ENCODE data around the gene TWSG1.

- TF ChIP-seq ATF3 (CRISPR knock-in tag; conservative IDR thresholded peaks at IDR 0.05): no peak
- no peak for TF ChIP-seq AFF4 (CRISPR knock-in tag; IDR thresholded peaks at IDR 0.05; ENCODE audit: borderline replicate concordance)
- TF ChIP-seq, protein P1, sequence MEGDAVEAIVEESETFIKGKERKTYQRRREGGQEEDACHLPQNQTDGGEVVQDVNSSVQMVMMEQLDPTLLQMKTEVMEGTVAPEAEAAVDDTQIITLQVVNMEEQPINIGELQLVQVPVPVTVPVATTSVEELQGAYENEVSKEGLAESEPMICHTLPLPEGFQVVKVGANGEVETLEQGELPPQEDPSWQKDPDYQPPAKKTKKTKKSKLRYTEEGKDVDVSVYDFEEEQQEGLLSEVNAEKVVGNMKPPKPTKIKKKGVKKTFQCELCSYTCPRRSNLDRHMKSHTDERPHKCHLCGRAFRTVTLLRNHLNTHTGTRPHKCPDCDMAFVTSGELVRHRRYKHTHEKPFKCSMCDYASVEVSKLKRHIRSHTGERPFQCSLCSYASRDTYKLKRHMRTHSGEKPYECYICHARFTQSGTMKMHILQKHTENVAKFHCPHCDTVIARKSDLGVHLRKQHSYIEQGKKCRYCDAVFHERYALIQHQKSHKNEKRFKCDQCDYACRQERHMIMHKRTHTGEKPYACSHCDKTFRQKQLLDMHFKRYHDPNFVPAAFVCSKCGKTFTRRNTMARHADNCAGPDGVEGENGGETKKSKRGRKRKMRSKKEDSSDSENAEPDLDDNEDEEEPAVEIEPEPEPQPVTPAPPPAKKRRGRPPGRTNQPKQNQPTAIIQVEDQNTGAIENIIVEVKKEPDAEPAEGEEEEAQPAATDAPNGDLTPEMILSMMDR (IDR thresholded peaks at IDR 0.05): no peak
- TF ChIP-seq, protein P2, sequence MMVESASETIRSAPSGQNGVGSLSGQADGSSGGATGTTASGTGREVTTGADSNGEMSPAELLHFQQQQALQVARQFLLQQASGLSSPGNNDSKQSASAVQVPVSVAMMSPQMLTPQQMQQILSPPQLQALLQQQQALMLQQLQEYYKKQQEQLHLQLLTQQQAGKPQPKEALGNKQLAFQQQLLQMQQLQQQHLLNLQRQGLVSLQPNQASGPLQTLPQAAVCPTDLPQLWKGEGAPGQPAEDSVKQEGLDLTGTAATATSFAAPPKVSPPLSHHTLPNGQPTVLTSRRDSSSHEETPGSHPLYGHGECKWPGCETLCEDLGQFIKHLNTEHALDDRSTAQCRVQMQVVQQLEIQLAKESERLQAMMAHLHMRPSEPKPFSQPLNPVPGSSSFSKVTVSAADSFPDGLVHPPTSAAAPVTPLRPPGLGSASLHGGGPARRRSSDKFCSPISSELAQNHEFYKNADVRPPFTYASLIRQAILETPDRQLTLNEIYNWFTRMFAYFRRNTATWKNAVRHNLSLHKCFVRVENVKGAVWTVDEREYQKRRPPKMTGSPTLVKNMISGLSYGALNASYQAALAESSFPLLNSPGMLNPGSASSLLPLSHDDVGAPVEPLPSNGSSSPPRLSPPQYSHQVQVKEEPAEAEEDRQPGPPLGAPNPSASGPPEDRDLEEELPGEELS (CRISPR knock-in tag; IDR thresholded peaks at IDR 0.05): no peak
- TF ChIP-seq ZNF232 (CRISPR knock-in tag; IDR thresholded peaks at IDR 0.05): no peak
- TF ChIP-seq ZNF281 (CRISPR knock-in tag; IDR thresholded peaks at IDR 0.05): no peak
- TF ChIP-seq TP53 (CRISPR knock-in tag; IDR thresholded peaks at IDR 0.05): no peak
- TF ChIP-seq CREM (CRISPR knock-in tag; IDR thresholded peaks at IDR 0.05): no peak
- TF ChIP-seq ATF2 (CRISPR knock-in tag; IDR thresholded peaks at IDR 0.05; ENCODE audit: borderline replicate concordance, low read depth): no peak
- TF ChIP-seq, protein P3, sequence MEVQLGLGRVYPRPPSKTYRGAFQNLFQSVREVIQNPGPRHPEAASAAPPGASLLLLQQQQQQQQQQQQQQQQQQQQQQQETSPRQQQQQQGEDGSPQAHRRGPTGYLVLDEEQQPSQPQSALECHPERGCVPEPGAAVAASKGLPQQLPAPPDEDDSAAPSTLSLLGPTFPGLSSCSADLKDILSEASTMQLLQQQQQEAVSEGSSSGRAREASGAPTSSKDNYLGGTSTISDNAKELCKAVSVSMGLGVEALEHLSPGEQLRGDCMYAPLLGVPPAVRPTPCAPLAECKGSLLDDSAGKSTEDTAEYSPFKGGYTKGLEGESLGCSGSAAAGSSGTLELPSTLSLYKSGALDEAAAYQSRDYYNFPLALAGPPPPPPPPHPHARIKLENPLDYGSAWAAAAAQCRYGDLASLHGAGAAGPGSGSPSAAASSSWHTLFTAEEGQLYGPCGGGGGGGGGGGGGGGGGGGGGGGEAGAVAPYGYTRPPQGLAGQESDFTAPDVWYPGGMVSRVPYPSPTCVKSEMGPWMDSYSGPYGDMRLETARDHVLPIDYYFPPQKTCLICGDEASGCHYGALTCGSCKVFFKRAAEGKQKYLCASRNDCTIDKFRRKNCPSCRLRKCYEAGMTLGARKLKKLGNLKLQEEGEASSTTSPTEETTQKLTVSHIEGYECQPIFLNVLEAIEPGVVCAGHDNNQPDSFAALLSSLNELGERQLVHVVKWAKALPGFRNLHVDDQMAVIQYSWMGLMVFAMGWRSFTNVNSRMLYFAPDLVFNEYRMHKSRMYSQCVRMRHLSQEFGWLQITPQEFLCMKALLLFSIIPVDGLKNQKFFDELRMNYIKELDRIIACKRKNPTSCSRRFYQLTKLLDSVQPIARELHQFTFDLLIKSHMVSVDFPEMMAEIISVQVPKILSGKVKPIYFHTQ (CRISPR knock-in tag; IDR thresholded peaks at IDR 0.05): no peak
Observed at GRCh38 chr18:9340472-9340871, 5.9 kb downstream of the TWSG1 start.
